SHP77 (cell line): ENCODE results near the gene STRN.
"Not testable (repeated sequence)": the region's sequence is repeated elsewhere in the genome, so short reads cannot be mapped to it uniquely, and the experiment has no call there.

Experiments used
- DNase-seq, 2 experiments: peaks; one replicate each; lab custom pipeline; 2025; lab: John Stamatoyannopoulos, UW

The STRN gene

DNA sequence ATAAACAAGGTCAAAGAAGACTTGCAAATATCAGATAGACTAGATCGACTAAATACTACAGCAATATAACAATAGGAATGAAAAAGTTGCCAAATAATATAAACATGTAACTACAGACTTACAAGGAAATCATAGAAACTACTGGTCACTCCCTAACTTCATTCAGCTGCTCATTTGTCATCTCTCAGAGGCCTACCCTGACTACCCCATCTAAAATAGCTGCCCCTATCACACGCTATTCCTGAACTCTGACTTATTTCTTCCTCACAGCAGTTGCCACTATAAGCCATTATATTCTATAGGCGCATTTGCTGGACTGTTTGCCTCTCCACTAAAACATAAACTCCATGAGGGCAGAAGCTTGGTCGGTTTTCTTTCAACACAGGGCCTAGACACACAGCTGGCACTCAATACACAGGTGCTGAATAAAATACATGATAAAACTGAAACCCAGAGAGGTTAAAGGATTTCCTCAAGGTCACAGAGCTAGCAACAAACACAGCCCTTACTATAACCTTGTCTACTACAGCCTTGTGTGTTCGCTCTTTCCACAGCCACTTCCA, 1.8 kb downstream of the STRN start:
- DNase-seq, result no peak

DNA sequence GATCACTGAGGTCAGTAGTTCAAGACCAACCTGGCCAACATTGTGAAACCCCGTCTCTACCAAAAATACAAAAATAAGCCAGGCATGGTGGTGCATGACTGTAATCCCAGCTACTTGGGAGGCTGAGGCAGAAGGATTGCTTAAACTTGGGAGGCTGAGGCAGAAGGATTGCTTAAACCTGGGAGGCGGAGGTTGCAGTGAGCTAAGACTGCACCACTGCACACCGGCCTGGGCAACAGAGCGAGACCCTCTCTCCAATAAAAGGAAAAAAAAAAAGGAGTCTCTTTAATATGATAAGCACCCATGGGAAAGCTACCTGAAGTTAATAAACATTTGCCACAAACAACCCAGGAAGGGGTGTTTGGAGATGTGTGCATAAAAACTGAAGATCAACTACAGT, 2.6 kb downstream of the STRN start:
- no peak for DNase-seq

- DNase-seq, result no peak
Measured at GRCh38 chr2:36963106-36963505, 3.2 kb downstream of the STRN start.

GRCh38 chr2:36960773-36961172, 5.6 kb downstream of the STRN start:
- DNase-seq, result no peak

GRCh38 chr2:36960005-36960675, 6.2 kb downstream of the STRN start:
- no peak for DNase-seq

DNA sequence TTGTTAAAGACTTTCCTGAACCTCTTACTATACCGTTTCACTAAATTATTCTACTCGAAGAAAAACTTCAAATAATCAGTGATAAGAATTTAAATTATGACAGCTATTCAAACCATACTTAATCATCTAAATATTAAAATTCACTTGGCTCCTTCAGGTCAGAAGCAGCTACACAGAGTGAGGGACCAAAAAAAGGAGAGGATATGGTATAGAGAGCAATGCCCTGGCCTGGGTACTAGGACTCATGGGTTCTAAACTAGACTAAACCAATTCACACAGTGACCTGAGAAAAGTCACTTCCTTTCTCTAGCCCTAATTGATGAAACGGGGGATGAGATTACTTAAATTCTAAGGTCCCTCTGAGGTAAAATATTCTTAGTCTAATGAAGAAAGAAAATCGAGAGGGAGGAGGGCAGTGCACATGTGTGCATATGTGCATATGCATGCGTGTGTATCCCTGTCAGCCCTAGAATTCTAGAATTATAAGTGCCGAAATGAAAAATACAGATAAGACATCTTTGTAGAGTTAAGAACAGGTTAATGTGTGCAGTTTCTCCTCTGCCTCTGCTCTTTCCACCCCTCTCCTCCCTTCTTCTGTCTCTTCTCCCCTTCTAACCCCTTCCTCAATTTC, 11.2 kb downstream of the STRN start:
- DNase-seq, result no peak

DNA sequence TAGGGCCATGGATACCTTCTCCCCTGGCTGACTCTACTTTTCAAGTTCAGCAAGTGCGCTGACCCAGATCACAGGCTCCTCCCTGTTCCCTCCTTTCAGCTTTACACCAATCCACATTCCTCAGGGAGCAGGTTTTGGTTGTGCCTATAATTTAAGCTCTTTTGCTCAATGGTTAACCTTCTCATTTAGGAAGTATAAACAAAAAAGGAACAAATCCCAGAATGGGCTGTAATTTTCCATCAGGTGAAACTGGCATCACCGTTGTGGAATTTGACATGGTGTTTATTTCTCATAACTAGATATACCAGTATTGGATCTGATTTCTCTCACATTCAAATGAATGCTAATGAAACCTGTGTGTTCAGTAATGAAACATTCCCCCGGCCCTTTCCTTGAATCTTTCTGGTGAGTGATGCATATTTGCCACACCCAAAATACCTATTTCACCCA, 13.6 kb downstream of the STRN start:
- DNase-seq, result no peak

- no peak for DNase-seq
Measured at GRCh38 chr2:36951574-36951973, 14.8 kb downstream of the STRN start.

DNA sequence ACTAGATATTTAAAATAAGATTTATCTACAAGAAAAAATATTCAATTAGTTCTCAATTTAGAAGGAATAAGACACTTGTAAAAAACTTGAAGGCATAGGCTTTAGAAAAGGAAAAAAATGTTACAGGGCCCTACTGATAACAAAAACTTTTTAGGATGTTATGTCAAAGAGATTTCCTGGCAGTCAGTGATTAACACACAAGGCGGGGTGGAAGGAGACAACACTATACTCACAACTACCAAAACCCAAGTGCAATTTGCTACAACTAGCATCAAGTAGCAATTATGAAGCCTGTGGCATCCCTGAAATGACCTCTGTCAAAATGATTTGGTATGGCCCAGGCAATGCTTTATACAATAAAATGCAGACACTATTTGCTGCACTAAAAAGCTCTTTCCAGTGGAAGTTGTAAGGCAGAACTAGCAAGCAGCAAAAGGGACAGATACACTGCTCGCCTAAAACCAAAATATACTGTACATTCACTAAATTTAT, 15.3 kb downstream of the STRN start:
- DNase-seq, result no peak

DNA sequence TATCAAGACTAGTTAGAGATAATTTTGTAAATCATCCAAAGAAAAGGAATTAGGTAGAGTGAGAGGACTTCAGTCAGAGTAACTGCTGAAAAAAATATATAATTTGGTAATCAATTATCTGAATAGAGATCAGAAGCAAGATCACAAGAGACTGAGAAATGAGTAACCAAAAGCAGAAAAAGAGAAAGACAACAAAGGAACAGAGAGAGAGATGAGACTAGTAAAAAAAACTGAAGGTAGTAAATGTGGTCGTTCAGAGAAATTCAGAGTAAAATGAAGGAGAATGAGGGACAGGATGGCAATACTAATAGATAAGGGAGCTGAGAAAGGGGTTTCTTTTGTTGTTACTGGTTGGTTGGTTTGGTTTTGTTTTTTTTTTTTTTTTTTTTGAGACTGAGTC, 16.5 kb downstream of the STRN start:
- DNase-seq, result no peak

DNA sequence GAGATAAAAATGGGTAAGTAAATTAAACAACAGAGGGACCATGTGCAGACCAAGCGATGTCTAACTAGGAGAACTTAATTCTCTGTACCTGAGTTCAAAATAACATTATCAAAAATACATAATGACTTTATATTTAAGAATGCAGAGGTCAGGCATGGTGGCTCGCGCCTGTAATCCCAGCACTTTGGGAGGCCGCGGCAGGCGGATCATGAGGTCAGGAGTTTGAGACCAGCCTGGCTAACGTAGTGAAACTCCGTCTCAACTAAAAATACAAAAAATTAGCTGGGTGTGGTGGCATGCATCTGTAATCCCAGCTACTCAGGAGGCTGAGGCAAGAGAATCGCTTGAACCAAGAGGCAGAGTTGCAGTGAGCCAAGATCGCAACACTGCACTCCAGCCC, 21.1 kb downstream of the STRN start:
- DNase-seq, result not testable (repeated sequence)

DNA sequence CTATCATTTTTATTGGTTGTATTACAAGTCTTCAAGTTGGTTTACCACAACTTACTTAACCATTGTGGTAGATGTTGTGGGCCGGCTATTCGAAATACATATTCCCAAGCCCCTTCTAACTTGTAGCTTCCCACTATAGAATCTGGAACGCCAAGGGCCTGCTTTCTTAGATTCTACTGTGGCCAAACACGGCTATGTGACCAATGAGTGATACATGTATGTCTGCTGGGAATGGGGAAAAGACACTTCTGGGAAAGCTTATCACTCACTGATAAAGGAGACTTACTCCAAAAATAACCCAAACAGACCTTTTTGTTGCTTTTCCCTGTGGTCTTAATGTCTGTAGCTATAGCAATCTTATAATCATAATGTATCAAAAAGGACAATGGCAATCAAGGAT, 24.5 kb downstream of the STRN start:
- DNase-seq, result no peak

- DNase-seq, result not testable (repeated sequence)
Measured at GRCh38 chr2:36936526-36936925, 29.8 kb downstream of the STRN start.

DNA sequence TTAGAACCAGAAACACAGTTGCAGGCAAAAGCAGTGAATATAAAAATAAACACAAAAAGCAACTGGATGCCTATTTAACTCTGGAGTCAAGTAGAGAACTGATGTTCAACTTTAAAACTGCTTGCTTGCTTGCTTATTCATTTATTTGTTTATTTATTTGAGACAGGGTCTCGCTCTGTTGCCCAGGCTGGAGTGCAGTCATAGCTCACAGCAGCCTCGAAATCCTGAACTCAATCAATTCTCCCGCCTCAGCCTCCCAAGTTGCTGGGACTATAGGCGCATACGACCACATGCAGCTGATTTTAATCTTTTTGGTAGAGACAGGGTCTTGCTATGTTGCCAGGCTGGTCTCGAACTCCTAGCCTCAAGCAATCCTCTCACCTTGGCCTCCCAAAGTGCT, 34.6 kb downstream of the STRN start:
- not testable (repeated sequence) for DNase-seq

- DNase-seq, result not testable (repeated sequence)
Measured at GRCh38 chr2:36930787-36931410, 35.4 kb downstream of the STRN start.

GRCh38 chr2:36926175-36927132, 39.9 kb downstream of the STRN start:
- DNase-seq, result not testable (repeated sequence)

- not testable (repeated sequence) for DNase-seq
Measured at GRCh38 chr2:36922629-36923028, 43.7 kb downstream of the STRN start.

- no peak for DNase-seq
Measured at GRCh38 chr2:36921984-36922383, 44.4 kb downstream of the STRN start.

DNA sequence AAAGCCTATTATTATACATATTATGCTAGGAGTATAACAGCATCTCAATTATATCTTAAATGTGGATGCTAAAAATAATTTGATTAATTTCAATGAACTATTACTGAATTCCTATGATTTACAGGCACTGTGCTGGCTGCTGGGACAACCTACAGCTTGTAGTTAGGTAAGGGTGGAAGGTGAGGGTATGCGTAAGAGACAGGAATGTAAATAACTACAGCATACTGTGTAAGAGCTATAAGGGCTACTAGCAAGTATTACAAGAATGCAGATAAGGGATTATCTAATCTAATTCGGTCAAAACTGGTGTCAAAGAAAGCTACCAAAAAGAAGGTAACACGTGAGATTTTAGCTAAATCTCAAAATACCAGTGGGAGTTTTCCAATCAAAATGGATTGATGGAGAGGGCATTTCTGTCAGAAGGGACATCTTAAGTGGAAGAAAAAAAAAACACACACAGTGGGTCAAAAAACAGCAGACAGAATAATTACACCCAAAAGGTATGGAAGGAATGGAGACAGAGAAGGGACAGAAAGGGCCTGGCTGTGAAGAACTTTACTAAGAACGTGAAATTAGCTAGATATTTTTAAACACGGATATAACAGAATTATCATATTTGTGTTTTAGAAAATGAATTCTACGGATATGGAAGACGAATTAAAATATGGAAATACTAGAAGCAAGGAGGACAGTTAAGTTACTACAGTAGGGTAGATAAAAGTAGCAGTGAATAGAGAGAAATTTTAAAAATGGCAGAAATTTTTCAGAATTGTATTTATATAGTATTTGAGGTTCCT, 47.1 kb downstream of the STRN start:
- no peak for DNase-seq

DNA sequence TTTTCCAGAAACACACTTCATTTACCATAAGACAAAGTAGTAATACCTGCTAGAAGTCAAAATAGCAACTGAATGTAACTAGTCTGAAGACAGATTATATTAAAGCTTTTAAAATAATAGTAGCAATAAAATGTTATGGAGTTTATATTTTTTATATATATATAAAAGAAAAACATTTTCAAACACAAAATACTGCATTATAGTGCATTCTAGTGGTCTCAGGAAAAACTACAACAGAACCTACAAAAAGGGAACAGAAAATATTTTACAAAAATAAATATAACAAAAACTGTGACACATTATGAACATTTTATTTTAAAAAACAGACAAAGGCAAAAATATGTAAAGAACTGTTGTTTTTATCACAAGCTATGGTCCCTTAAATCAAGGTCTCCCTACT, 48.0 kb downstream of the STRN start:
- DNase-seq, result no peak

DNA sequence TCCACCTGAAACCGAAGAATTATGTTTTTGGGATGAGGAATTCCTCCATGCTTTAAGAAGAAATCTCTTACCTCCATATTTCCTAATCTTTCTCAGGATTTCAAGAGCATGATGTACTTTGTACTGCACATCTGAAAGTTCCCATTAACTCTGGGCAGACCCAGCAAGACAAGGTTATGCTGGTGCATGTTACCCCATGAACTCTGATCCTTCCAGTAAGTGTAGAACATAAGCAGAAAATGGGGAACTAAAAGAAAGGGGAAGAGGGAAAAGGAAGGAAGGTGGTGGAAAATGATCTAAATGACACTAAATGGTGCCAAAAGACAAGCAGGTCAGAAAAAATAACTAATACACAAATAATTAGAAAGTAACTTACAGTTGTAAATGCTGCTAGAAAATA, 50.7 kb downstream of the STRN start:
- no peak for DNase-seq
